GM23338 (cell line): ENCODE results near the gene USP2. TPM values are rescaled to one million over a fixed set of nuclear protein-coding genes. Genes with fewer than 3 reads are reported as not detected.

Experiments
- ATAC-seq: fragments of 200-7000 bp; cut with Tn5 transposase; 3 replicates; pipeline ENCODE4 v1.9.1; 2020
- DNase-seq: peaks from one replicate; pipeline ENCODE4 v3.0.0-alpha.2; 2015; ENCODE audit warnings: low spot score
- H2AFZ ChIP-seq: fragments of 200-600 bp; sonication (generic); 2 replicates; pipeline ENCODE4 v1.8.0; 2016; ENCODE audit warnings: antibody characterized with exemption, mild to moderate bottlenecking, moderate library complexity
- H3F3A ChIP-seq: fragments of 200-600 bp; sonication (generic); replicated peaks from 2 replicates; pipeline ENCODE4 v1.8.0; 2017; ENCODE audit warnings: antibody characterized with exemption, mixed run types, low read depth
- H3K27ac ChIP-seq: fragments of 200-600 bp; sonication (generic); 2 replicates; pipeline ENCODE4 v1.6.1; 2016; ENCODE audit warnings: low read depth
- H3K27me3 ChIP-seq: fragments of 200-600 bp; sonication (generic); 2 replicates; pipeline ENCODE4 v1.8.0; 2016; ENCODE audit warnings: mild to moderate bottlenecking, mixed run types, moderate library complexity; ENCODE audit not compliant: insufficient read depth
- H3K36me3 ChIP-seq: fragments of 200-600 bp; sonication (generic); 2 replicates; pipeline ENCODE4 v1.8.0; 2016; ENCODE audit warnings: mild to moderate bottlenecking; ENCODE audit not compliant: insufficient read depth
- H3K4me1 ChIP-seq: fragments of 200-600 bp; sonication (generic); 2 replicates; pipeline ENCODE4 v1.8.0; 2016; ENCODE audit warnings: mild to moderate bottlenecking, moderate library complexity; ENCODE audit not compliant: insufficient read depth
- H3K4me2 ChIP-seq: fragments of 200-600 bp; sonication (generic); 2 replicates; pipeline ENCODE4 v1.7.1; 2017; ENCODE audit warnings: mixed run types
- H3K4me3 ChIP-seq: fragments of 200-600 bp; sonication (generic); 2 replicates; pipeline ENCODE4 v1.6.1; 2016; ENCODE audit warnings: mixed run types
- H3K79me2 ChIP-seq: fragments of 200-600 bp; sonication (generic); replicated peaks from 2 replicates; pipeline ENCODE4 v1.8.0; 2017; ENCODE audit warnings: mild to moderate bottlenecking; ENCODE audit not compliant: insufficient read depth
- H3K9me2 ChIP-seq: fragments of 200-600 bp; sonication (generic); 2 replicates; pipeline ENCODE4 v1.8.0; 2017; ENCODE audit not compliant: insufficient read depth
- H4K20me1 ChIP-seq: fragments of 200-600 bp; sonication (generic); replicated peaks from 2 replicates; pipeline ENCODE4 v1.8.0; 2017; ENCODE audit warnings: mild to moderate bottlenecking; ENCODE audit not compliant: insufficient read depth
- H3K27ac Mint-ChIP-seq: 2 replicates; pipeline ENCODE4 v1.8.0; 2020; ENCODE audit warnings: inconsistent platforms, mild to moderate bottlenecking, moderate library complexity, mixed read lengths
- H3K27me3 Mint-ChIP-seq: 3 replicates; pipeline ENCODE4 v1.8.0; 2022; ENCODE audit warnings: low read depth, mild to moderate bottlenecking, moderate library complexity, mixed read lengths, inconsistent platforms; ENCODE audit not compliant: insufficient read depth, poor library complexity
- H3K36me3 Mint-ChIP-seq: 3 replicates; pipeline ENCODE4 v1.8.0; 2021; ENCODE audit warnings: low read depth, mild to moderate bottlenecking, inconsistent platforms, moderate library complexity, mixed read lengths
- H3K4me1 Mint-ChIP-seq: 3 replicates; pipeline ENCODE4 v1.8.0; 2020; ENCODE audit warnings: mild to moderate bottlenecking, inconsistent platforms, mixed read lengths
- H3K4me3 Mint-ChIP-seq: 3 replicates; pipeline ENCODE4 v1.8.0; 2021; ENCODE audit warnings: moderate library complexity, mild to moderate bottlenecking, inconsistent platforms, mixed read lengths
- H3K9me3 Mint-ChIP-seq: 3 replicates; pipeline ENCODE4 v1.8.0; 2020; ENCODE audit warnings: moderate library complexity, mild to moderate bottlenecking, inconsistent platforms, mixed read lengths
- CREB1 ChIP-seq: fragments of 250-450 bp; sonication (Bioruptor Pico); IDR thresholded peaks from 2 replicates; pipeline ENCODE4 v1.5.0; 2020; ENCODE audit warnings: low read depth, mild to moderate bottlenecking, moderate library complexity
- EZH2phosphoT487 ChIP-seq: fragments of 200-600 bp; sonication (generic); IDR thresholded peaks from one replicate; pipeline ENCODE4 v1.8.1; 2018; ENCODE audit warnings: antibody characterized with exemption; ENCODE audit not compliant: unreplicated experiment
- JUNB ChIP-seq: IDR thresholded peaks from one replicate; pipeline ENCODE4 v1.6.1; 2016; ENCODE audit warnings: antibody characterized with exemption; ENCODE audit not compliant: unreplicated experiment
- POLR2AphosphoS5 ChIP-seq: IDR thresholded peaks from 2 replicates; pipeline ENCODE4 v1.6.1; 2016; ENCODE audit warnings: antibody characterized with exemption, low read depth
- STAT1 ChIP-seq: IDR thresholded peaks from one replicate; pipeline ENCODE4 v1.6.1; 2016; ENCODE audit warnings: antibody characterized with exemption; ENCODE audit not compliant: unreplicated experiment
- ZNF462 ChIP-seq: fragments of 250-450 bp; sonication (Bioruptor Pico); IDR thresholded peaks from 2 replicates; pipeline ENCODE4 v1.5.0; 2020; ENCODE audit warnings: mild to moderate bottlenecking, moderate library complexity
- polyA plus RNA-seq: library from polyadenylated mRNA; unstranded; fragments of >200 nt; fragmentation: Nextera tagmentation; extraction: Ambion mirVana; gene quantifications from 2 replicates; pipeline ENCODE4 v1.2.1, GENCODE V29; 2016
- total RNA-seq: library from RNA; depleted of rRNA; stranded (reverse); fragments of >200 nt; shearing (Covaris generic); gene quantifications from 2 replicates; pipeline ENCODE4 v1.2.3, GENCODE V29; 2014
- TF ChIP-seq, protein P1 (sequence below): IDR thresholded peaks from one replicate; pipeline ENCODE4 v1.6.1; 2018; ENCODE audit warnings: antibody characterized with exemption; ENCODE audit not compliant: unreplicated experiment

Gene USP2
- total and polyA plus RNA-seq, 2 experiments from 2014 or later, result 4.9 to 5.0 TPM

DNA sequence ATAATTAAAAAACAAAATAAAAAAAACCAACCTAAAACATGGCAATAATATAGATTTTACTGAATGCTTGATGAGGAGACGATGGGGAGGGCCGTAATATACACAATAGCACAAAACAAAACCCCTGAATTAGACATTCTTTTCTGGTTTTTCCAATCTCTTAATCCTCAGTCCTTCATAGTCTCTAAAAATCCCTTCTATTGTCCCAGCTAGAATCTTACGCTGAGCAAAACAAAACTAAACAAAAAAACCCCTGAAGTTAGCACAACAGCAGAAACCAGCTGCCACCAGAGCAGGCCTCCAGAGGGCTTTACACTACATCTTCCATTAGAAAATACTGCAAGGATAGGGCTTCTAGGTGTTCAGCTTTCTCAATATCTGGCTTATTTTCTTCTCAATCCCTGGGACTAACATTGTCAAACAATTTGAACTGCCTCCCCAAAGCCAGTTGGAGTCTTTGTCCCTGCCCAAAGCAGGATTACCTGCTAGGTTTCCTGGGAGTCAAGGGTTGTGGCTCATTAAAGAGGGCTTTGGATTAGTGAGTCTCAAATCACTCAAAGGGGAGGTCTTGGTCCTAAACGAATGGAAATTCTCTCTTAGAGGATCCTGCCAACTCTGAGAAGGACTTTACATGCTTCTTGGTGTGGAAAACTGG is 49.3 kb downstream of the USP2 start (continued):
- TF ChIP-seq JUNB (no peak), ZNF462 (CRISPR knock-in tag) (no peak), POLR2AphosphoS5 (no peak)

GRCh38 chr11:119330237-119330636 is 51.3 kb downstream of the USP2 start:
- H3K27me3 Mint-ChIP-seq, result peaks cover 16% of the 10 kb centered on the region
- Histone ChIP-seq H3K9me2 (no peaks in the 10 kb centered on the region), H3K4me1 (peaks cover 10% of the 10 kb centered on the region; the same call in 1 of the 2 replicates), H3K36me3 (no peaks in the 10 kb centered on the region), H3K4me2 (no peak overlapping the region), H3K27me3 (no peaks in the 10 kb centered on the region), H3K27ac (no peak overlapping the region), H4K20me1 (no peaks in the 10 kb centered on the region), H3K79me2 (peaks cover 7% of the 10 kb centered on the region), H3K4me3 (no peak overlapping the region), H2AFZ (peak overlapping the region; percentile 87; the same call in 1 of the 2 replicates), H3F3A (0 out of 2 replicates have a peak, but pooled peaks cover 9% of the 10 kb centered on the region)
- H3K4me3 Mint-ChIP-seq, result no peak overlapping the region
- H3K9me3 Mint-ChIP-seq, result no peaks in the 10 kb centered on the region; the same call in 2 of the 3 replicates
- ATAC-seq (no peak), DNase-seq (no peak)
- H3K27ac Mint-ChIP-seq, result no peak overlapping the region
- H3K36me3 Mint-ChIP-seq, result no peaks in the 10 kb centered on the region
- H3K4me1 Mint-ChIP-seq, result peaks cover 11% of the 10 kb centered on the region; the same call in 2 of the 3 replicates
- TF ChIP-seq, protein P1, sequence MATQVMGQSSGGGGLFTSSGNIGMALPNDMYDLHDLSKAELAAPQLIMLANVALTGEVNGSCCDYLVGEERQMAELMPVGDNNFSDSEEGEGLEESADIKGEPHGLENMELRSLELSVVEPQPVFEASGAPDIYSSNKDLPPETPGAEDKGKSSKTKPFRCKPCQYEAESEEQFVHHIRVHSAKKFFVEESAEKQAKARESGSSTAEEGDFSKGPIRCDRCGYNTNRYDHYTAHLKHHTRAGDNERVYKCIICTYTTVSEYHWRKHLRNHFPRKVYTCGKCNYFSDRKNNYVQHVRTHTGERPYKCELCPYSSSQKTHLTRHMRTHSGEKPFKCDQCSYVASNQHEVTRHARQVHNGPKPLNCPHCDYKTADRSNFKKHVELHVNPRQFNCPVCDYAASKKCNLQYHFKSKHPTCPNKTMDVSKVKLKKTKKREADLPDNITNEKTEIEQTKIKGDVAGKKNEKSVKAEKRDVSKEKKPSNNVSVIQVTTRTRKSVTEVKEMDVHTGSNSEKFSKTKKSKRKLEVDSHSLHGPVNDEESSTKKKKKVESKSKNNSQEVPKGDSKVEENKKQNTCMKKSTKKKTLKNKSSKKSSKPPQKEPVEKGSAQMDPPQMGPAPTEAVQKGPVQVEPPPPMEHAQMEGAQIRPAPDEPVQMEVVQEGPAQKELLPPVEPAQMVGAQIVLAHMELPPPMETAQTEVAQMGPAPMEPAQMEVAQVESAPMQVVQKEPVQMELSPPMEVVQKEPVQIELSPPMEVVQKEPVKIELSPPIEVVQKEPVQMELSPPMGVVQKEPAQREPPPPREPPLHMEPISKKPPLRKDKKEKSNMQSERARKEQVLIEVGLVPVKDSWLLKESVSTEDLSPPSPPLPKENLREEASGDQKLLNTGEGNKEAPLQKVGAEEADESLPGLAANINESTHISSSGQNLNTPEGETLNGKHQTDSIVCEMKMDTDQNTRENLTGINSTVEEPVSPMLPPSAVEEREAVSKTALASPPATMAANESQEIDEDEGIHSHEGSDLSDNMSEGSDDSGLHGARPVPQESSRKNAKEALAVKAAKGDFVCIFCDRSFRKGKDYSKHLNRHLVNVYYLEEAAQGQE, result no peak
- TF ChIP-seq CREB1 (CRISPR knock-in tag) (no peak), STAT1 (no peak), POLR2AphosphoS5 (no peak), EZH2phosphoT487 (no peak), JUNB (no peak)
